Measurements from ENCODE around the gene PNMT.

DNA sequence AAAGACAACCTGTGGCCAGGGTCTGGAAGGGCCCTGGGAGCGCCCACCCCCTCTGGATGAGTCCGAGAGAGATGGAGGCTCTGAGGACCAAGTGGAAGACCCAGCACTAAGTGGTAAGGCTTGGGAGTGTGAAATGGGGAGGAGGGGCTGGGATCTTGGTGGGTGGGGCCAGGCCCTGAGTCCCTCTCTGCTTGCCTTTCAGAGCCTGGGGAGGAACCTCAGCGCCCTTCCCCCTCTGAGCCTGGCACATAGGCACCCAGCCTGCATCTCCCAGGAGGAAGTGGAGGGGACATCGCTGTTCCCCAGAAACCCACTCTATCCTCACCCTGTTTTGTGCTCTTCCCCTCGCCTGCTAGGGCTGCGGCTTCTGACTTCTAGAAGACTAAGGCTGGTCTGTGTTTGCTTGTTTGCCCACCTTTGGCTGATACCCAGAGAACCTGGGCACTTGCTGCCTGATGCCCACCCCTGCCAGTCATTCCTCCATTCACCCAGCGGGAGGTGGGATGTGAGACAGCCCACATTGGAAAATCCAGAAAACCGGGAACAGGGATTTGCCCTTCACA lies 32.6 kb upstream of the PNMT start:
- no peak for TF ChIP-seq POLR2A (IDR thresholded peaks at IDR 0.05; ENCODE audit: low read depth, low read length)
- no peak for TF ChIP-seq SMC3 (IDR thresholded peaks at IDR 0.05; ENCODE audit: low read depth, low read length)
- no peak for TF ChIP-seq CTCF (conservative IDR thresholded peaks at IDR 0.05; ENCODE audit: low read depth, low read length)
- TF ChIP-seq BHLHE40 (IDR thresholded peaks at IDR 0.05; ENCODE audit: low read depth, low read length), result no peak
- no peak for TF ChIP-seq CEBPB (IDR thresholded peaks at IDR 0.05; ENCODE audit: low read depth, low read length)
- TF ChIP-seq, protein P1, sequence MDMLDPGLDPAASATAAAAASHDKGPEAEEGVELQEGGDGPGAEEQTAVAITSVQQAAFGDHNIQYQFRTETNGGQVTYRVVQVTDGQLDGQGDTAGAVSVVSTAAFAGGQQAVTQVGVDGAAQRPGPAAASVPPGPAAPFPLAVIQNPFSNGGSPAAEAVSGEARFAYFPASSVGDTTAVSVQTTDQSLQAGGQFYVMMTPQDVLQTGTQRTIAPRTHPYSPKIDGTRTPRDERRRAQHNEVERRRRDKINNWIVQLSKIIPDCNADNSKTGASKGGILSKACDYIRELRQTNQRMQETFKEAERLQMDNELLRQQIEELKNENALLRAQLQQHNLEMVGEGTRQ (IDR thresholded peaks at IDR 0.05; ENCODE audit: low read depth, low read length), result no peak
- TF ChIP-seq RCOR1 (IDR thresholded peaks at IDR 0.05; ENCODE audit: insufficient replicate concordance, low read length), result no peak
- TF ChIP-seq RAD21 (IDR thresholded peaks at IDR 0.05; ENCODE audit: low read length), result no peak
- no peak for TF ChIP-seq RFX5 (IDR thresholded peaks at IDR 0.05; ENCODE audit: low read depth, low read length)

Data from IMR-90 (cell line).